Activated T-cell treated with anti-CD3 and anti-CD28 coated beads, Interleukin-2, amount 50 U/mL, for 48 hours (primary cell): ENCODE results near the gene MBOAT2.
"Not testable (repeated sequence)": the region's sequence is repeated elsewhere in the genome, so short reads cannot be mapped to it uniquely, and the experiment has no call there.

Source experiments
- DNase-seq, 2 experiments: peaks; one replicate each; pipeline ENCODE4 v3.0.0-alpha.2; 2020

MBOAT2 gene, protein sequence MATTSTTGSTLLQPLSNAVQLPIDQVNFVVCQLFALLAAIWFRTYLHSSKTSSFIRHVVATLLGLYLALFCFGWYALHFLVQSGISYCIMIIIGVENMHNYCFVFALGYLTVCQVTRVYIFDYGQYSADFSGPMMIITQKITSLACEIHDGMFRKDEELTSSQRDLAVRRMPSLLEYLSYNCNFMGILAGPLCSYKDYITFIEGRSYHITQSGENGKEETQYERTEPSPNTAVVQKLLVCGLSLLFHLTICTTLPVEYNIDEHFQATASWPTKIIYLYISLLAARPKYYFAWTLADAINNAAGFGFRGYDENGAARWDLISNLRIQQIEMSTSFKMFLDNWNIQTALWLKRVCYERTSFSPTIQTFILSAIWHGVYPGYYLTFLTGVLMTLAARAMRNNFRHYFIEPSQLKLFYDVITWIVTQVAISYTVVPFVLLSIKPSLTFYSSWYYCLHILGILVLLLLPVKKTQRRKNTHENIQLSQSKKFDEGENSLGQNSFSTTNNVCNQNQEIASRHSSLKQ

DNA sequence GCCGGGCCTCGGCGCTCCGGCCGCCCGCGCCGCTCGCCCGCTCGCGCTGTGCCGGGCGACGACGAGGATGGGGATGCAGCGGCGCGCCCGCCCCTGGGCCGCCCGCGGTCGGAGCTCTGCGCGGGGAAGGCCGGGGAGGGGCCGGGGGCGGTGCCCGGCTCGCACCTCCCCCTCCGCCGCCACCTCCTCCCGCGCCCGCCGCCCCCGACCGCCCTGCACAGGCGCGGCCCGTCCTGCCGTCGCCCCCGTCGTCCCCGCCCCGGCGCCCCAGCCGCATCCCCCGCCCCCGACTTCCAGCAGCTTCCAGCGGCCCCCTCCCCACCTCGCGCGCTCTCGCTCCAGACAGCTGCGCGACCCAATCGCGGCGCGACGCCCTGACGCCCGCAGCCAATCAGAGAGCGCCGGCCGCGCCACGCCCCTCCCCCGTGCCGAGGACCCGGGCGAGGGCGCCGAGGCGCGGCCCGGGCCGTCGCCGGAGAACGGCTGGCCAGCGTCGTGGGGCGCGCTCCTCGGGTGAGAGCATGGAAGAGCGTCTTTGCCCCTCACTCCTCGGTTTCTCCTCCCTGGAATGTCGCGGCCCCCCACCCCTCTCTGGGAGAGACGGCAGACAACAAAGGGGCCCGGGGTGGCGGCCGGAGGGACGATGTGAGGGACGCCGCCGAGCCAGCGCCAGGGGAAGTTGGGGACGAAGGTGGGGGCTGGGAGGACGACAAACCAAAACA, at the start of gene MBOAT2:
MBOAT2 (minus strand) TSS at position 69 of the 722 bp plus-strand sequence. CDS start 70 bp downstream, outside the sequence.
- peak; percentile 82 to 87 for DNase-seq

DNA sequence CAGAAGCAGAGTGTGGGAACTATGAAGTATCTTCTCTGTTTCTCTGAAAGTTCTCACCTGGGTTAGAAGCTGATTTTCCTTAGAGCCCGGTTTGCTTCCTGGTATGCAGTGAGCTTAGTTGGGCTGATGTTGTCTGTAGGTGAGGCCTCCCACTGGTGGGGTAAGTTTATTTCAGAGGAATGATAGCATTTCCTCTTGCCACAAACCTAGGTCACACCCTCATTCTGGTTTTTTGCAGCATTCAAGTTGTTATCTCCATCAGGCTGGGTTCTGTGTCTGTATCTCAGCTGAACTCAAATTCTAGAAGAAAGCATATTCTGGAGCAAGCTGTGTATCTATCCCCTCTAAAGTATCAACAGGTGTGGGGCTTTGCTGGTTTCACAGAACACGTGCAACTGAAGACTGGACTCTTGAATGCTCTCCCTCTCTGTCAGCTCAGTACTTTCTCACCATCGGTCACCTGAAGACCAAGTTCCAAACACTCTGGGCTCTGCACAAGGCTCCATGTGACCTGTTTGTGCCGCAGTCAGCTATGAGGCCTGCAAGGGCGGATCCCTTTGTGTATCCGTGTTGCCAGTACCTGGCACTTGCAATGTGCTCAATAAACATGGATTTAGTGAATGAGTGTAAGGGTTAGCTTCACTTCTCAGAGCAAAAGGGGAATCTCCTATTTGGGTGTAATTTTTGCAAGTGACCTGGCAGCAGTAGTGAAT, 49.5 kb upstream of the MBOAT2 start:
- DNase-seq = no peak

DNA sequence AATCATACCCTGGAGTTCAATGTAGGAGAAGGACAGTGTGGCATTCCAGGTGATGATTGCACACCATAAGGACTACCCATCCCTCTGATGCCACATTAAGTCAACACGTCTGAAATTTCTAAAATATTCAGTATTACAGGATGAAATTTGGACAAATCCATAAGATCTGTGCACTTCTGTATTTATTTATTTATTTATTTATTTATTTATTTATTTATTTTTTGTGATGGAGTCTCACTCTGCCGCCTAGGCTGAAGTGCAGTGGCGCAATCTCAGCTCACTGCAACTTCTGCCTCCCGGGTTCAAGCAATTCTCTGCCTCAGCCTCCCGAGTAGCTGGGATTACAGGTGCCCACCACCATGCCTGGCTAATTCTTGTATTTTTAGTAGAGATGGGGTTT, 48.0 kb upstream of the MBOAT2 start:
- DNase-seq = not testable (repeated sequence)

DNA sequence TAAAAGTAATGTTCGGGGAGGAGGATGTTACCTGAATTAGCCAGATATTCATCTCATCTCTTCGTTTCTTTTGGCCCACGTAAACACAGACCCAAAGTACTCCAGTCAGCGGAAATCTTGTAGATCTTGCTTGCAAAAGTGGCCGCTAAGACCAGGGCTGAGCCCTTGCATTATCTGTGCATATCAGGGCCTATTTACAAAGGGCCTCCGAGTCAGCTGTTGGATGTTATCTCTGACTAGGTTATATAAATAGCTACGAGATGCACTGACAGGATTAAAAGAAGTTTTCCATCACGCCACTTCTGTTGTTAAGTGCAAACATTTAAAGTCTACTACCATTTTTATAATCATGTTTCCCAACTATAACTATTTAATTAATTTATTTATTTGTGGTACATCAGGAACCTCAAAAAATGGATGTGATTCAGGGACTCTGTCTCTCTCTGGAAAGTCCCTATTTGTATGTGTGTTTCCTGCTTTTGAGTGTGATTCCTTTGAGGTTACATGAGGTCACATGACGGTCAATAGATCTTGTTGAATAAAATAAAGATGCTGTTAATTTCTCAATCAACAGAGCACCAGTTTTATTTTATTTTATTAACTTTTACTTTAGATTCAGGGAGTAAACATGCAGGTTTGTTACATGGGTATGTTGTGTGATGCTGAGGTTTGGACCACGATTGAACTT, 46.8 kb upstream of the MBOAT2 start:
- DNase-seq = no peak

DNA sequence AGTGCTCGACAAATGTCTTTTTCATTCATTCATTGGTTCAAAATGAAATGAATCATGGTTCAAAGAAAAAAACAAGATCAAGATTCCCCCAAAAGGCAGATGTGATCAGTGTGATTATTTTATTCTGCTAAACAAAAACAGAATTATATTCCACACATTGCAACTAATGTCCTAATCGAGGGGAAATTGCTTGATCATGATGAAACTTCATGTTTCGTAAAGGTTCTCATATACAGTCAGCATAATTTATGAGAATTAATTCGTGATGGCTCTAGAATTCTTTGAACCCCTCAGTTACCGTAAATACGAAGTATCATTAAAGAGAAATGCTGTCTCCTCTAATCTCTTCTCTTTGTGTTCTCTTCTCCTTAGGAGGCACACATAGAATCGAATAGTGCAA, 42.1 kb upstream of the MBOAT2 start:
- DNase-seq = no peak

DNA sequence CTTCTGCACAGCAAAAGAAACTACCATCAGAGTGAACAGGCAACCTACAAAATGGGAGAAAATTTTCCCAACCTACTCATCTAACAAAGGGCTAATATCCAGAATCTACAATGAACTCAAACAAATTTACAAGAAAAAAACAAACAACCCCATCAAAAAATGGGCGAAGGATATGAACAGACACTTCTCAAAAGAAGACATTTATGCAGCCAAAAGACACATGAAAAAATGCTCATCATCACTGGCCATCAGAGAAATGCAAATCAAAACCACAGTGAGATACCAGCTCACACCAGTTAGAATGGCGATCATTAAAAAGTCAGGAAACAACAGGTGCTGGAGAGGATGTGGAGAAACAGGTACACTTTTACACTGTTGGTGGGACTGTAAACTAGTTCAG, 40.0 kb upstream of the MBOAT2 start:
- DNase-seq = not testable (repeated sequence)

DNA sequence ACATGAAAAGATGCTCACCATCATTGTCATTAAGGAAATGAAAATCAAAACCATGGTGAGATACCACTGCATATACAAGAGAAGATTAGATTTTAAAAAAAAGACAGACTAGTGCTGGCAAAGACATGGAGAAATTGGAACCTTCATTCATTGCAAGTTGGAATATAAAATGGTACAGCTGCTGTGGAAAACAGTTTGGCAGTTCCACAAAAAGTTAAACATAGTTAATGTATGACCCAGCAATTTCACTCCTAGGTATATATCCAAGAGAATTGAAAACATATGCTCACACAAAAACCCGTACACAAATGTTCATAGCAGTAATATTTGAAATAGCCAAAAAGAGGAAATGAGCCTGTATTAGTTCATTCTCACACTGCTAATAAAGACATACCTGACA, 33.7 kb upstream of the MBOAT2 start:
- no peak for DNase-seq

DNA sequence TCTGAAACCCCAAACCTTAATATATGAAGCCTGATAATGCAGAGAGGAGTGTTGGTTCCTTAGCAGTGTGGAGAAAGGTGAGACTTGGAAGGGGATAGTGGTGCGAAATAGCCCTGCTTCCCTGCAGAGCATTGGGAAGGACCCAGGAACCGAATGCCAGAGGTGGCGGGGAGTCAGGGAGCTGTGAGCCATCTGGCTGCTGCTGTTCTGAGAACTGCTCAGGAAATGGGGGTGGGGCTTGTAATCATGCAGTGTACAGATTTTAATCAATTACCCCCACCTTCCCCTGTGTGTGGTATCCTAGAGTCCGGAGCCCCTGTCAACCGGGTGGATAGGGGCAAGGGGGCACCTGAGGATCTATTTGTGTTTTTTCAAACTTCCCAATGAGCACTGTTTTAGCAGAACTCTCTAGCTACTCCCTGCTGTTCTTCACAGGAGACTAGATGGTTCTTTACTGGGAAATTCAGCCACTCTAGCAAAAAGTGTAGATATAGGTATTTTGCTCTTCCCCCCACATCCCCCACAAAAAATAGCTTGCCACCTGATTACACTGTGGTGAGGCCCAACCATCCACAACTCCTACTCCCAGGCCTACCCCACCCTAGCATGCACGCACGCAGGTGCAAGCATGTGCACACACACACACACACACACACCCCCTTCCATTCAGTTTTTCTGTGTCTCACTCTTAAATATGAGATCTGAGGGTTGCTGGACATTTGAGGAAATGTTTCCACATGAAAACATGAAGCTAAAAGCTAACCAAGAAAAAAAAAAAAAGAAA, 30.1 kb upstream of the MBOAT2 start:
- no peak for DNase-seq

DNA sequence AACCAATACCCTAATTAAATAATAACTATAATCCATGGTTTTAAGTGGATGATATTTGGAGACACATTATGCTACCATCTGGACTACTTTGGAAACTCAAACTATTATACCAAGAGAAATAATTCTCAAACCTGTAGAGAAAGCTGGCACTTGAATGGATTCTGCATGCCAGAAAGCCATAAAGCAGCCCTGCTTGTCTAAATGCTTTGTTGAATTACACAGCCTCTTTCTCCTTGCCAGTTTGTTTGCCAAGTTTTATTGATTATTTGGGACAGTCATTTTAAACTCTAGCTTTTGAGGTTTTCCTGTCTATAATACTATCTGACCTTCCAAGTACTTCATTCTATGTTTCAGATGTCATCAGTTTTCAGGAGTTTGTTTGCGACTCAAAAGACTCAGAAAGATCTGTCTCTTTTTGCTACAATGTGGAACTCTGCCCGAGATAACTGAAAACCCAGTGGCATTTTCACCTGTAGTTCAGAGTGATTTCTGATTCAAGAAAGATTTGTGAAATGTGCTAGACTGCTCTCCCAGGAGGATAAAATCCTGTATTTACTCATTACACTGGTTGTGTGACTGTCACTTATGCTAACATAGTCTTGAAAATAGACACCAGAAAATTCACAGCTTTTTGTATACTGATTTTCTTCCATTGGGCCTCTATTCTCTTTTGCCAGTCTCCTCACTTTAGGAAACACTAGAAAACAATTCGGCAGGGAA, 29.2 kb upstream of the MBOAT2 start:
- DNase-seq = no peak

DNA sequence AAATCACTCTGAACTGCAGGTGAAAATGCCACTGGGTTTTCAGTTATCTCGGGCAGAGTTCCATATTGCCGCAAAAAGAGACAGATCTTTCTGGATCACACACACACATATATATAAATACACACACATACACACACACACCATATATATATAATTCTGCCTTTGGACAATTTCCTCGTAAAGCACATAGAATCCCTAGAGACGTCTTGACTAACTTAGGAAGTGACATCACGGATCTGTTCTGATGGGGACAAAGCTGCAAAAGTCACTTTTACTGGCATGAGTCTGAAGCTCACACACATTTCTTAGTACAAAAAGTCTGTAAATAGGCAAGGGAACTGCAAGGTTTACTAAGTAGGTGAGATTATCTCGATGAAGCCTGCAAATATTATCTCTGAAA, 28.6 kb upstream of the MBOAT2 start:
- no peak for DNase-seq

DNA sequence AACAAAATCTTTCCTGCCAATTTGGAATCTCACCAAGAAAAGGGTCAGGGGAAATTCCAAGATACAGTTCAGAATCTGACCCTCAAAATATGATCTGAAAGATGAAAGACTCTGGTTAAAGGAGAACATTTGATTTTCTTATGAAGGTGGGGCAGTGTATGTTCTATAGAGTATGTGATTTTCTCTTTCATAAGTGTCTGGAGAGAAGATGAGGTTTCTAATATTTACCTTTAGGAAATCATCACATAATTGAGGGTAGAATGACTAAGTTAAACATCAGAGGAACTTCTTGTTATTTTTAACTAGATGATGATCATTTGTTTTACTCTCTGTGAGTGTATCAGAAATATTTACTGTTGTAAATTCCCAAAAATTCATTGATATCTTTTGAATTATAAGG, 27.8 kb upstream of the MBOAT2 start:
- DNase-seq = no peak

DNA sequence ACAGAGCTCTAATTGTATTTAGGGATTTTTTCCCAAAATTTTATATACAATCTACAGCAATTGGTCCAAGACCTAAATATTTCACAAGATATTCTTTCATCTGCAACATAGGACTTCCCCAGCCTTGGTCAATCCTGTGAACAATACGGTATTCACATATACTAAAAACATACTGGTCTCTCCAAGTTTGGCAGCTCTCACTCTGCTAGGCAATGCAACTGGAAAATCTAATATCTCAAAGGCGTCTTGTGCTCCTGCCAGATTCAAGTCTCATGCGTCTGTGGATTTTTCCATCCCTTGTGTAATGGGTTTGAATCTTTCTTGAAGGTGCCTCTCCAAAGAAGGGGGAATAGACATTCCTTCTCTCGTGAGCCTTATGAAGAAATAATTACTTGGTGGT, 27.4 kb upstream of the MBOAT2 start:
- DNase-seq = no peak

DNA sequence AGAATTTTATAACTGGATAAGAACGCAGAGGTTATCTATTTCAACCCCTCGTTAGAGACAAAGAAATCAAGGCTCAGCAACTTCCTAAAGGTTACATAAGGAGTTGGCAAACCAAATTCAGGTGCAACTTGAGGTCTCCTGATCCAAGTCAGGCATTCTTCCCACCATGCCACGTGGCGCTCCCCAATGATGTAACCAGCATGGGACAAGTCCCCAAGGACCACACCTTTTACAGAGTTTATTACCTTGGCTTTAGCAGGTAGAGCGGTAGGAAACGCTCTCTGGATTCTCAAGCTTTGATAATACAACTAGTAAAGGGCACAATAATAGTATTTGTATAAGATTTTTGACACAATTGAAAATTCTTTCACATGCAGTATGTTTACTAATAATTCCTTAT, 26.7 kb upstream of the MBOAT2 start:
- DNase-seq = no peak

DNA sequence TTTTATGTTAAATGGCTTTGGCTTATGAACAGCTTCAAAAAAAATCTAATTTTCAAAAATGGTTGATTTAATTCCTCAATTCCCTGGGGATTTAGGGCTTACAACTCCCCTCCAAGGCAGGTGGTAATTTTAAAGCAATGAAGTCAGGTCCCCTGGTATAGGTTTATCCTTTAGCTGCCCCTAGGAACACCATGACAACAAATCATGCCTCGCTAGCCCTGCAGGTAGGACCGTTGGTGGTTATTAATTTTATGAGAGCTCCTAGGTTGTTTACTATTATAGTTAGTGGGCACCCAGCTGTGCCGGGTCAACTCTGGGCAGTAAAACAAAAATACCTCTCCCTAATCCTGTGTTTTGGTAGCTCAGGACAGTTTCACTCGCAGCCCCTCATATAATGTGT, 26.2 kb upstream of the MBOAT2 start:
- DNase-seq = no peak

DNA sequence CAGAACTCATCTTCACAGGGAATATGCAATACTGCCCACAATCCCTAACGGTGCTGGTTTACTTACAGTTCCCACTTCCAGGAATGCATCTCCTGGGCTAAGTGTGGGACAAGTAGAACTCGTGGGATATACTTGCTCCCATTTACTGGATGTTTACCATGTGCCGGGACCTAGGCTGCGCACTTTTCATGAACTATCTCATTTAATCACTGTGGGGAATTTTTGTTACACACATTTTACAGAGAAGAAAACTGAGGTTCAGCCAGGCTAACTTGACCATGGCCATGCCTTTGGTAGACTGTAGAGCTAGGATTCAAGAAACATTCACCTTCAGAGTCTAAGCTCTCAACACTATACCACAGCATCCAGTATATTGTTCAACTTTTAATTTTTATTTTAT, 24.4 kb upstream of the MBOAT2 start:
- DNase-seq = no peak

DNA sequence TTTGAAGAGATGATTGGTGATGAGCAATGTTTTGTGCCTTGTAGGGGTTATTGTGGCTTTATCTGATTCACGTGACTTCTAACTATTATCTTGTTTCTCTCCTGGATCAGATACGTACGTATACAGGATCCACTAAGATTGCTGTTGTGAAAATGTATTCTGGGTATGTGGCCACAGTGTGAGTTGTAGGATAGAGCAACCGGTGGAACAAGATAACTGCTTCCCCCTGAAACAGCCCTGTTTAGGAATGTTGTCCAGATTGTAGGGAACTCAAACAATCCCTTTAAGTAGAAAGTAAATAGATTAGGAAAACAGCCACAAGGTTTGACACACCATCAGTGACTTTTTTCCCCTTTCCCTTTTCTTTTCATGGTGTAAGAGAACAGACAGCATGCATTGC, 22.3 kb upstream of the MBOAT2 start:
- no peak for DNase-seq

DNA sequence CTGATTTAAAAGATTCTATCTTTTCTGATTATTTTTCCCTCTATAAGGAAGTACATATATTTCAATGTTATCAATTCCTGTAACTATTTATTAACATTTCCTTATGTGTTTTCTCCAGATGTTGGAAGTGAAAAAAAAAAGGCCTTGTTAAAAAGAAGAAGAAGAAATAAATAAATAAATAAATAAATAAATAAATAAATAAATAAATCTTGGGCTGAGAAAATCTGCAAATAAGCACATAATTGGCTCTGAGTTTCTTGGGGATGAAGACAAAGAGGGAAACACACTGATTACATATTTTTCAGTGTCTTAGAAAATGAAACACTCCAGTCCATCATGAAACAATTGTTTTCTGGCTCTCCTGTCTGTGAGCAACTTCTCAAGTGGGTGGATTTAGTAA, 21.1 kb upstream of the MBOAT2 start:
- no peak for DNase-seq

DNA sequence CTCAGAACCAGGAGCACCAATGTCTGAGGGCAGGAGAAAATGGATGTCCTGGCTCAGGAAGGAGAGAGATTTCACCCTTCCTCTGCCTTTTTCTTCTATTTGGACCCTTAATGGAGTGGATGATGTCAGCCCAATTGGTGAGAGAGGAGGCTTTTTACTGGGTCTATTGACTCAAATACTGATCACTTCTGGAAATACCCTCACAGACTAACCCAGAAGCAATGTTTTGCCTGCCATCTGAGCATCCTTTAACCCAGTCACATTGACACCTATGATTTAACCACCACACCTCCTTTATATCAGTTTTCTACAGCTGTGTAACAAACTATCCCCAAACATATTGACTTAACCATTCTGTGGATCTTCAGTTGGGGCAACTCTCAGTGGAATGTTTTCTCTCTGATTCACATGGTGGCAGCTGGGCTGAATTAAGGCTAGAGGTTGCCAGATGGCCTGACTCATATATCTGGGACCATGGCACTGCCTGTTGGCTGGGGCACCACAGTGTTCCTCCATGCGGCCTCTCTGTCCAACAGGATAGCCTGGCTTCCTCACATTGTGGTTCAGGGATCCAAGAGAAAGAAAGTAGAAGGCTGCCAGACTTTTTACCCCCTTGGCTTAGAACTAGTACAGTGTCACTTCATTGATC, 18.2 kb upstream of the MBOAT2 start:
- no peak for DNase-seq

DNA sequence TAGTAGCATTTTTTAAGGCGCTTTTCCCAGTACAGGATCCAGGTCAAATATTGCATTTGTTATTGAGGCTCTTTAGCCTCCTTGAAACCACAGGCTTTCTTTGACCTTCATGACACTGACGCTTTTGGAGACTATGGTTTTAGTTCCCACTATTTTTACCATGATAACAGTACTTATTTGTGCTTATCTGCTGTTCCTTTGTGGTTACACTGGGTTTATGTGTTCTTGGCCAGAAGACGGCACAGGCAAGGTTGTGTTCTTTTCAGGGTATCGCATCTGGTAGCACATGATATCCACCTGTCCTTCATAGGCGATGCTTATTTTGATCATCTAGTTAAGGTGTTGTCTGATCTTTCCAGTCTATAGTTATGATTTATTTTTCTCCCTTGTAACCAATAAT, 16.8 kb upstream of the MBOAT2 start:
- DNase-seq = no peak

DNA sequence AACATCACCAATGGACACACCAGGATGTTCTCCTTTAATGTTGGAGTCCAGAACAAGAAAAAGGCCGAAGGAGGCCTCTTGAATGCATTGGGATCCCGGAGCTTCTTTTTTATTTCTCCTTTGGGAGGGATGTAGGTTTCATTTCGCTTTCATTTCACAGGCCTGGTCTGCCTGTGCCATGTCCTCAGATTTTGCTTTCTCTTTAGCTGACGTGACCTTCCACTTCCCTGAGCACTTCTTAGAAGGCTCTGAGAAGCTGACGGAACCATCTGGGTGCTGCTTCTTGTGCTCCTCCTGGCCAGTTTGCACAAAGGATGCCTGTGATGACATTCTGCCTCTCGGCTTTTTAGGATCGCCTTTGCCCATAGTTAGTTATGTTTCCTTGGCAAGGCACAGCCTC, 15.1 kb upstream of the MBOAT2 start:
- DNase-seq = no peak

DNA sequence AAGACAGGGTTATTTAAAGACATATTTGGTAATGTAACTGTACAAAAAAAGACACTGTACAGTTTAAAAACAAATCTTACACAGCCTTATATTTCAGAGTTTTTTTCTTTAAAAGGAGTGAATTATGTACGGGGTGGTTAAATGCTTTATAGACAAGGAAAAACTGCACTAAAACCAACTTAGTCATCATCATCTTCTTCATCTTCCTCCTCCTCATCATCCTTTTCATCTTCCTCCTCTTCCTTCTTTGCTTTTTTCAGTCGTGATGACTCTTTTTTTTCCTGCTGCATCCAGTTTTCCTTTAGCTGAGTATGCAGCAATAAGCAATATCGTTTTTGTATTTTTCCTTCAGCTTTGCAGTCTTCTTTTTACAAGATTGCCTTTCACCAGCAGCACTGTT, 14.6 kb upstream of the MBOAT2 start:
- DNase-seq = no peak
